Ectodermal cell (in vitro differentiated cells): ENCODE results near the gene RNF207. TPM values are rescaled to one million over a fixed set of nuclear protein-coding genes. Genes with fewer than 3 reads are reported as not detected.

Experiments
- H3K27ac ChIP-seq: 2 replicates; pipeline ENCODE4 v1.7.0; 2013; ENCODE audit warnings: mild to moderate bottlenecking, low read depth, low read length; ENCODE audit not compliant: insufficient read depth, poor library complexity, severe bottlenecking
- H3K27me3 ChIP-seq: 2 replicates; pipeline ENCODE4 v1.7.0; 2013; ENCODE audit warnings: mild to moderate bottlenecking, low read length; ENCODE audit not compliant: insufficient read depth, control insufficient read depth, poor library complexity, severe bottlenecking
- H3K36me3 ChIP-seq: one replicate; pipeline ENCODE4 v1.7.0; 2013; ENCODE audit warnings: low read length; ENCODE audit not compliant: control insufficient read depth, insufficient read depth
- H3K4me1 ChIP-seq: one replicate; pipeline ENCODE4 v1.7.0; 2013; ENCODE audit warnings: low read length; ENCODE audit not compliant: control insufficient read depth, insufficient read depth
- H3K4me3 ChIP-seq: 2 replicates; pipeline ENCODE4 v1.7.0; 2013; ENCODE audit warnings: low read depth, low read length, control low read depth; ENCODE audit not compliant: insufficient read depth
- H3K9me3 ChIP-seq: 2 replicates; pipeline ENCODE4 v1.7.0; 2013; ENCODE audit warnings: mild to moderate bottlenecking, low read length, moderate library complexity; ENCODE audit not compliant: control insufficient read depth
- WGBS, 2 experiments: methylation state at CpG; one replicate each; pipeline ENCODE4 v1.1.7; 2013; ENCODE audit warnings: missing lambda C conversion rate in 2 of 2; 5-methylcytosine and 5-hydroxymethylcytosine counted together
- polyA plus RNA-seq, 4 experiments: library from polyadenylated mRNA; stranded (reverse); fragments of 50-300 nt; gene quantifications; one replicate each; pipeline ENCODE4 v1.2.3, GENCODE V29; 2013

Gene RNF207, protein sequence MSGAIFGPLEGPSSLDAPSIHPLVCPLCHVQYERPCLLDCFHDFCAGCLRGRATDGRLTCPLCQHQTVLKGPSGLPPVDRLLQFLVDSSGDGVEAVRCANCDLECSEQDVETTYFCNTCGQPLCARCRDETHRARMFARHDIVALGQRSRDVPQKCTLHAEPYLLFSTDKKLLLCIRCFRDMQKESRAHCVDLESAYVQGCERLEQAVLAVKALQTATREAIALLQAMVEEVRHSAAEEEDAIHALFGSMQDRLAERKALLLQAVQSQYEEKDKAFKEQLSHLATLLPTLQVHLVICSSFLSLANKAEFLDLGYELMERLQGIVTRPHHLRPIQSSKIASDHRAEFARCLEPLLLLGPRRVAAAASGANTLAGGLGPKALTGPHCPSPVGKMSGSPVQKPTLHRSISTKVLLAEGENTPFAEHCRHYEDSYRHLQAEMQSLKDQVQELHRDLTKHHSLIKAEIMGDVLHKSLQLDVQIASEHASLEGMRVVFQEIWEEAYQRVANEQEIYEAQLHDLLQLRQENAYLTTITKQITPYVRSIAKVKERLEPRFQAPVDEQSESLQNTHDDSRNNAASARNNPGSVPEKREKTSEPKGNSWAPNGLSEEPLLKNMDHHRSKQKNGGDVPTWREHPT
- 3.7 TPM for polyA plus RNA-seq (2013, experiment 1 of 4)
- 5.1 TPM for polyA plus RNA-seq (2013, experiment 2 of 4)
- polyA plus RNA-seq (2013, experiment 3 of 4): 2.0 TPM
- polyA plus RNA-seq (2013, experiment 4 of 4): 4.0 TPM

DNA sequence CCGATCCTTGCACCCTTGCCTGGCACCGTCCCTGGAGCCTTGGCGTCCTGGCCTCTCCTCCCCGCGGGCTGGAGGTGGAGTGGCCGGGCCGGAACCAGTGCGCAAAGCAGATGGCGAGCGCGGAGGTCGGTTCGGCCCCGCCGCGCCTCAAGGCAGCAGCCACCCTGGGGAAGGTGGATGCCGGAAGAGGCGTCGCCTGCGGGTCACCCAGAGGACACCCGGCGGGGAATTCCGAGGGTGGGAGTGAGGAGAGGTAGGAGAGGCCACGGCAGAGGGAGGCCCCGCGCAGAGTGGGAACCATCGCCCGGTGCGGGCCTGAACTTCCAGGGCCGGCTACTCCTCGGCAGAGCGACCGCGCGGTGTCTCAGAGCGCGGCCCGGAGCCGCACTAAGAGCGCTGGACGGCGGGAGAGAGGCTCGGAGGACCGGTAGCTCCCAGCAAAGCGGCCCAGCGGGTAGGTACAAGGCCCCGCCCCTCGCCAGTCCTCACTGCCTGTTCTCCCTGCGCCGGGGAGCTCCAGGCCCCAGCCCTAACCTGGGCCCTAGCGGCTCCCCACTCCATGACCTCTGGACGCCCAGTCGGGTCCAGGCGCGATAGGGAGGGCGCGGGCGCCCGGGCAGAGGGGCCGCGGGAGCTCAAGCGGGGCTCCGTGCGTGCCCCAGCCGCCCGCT lies at the start of gene RNF207:
Gene RNF207 (plus strand): TSS at position 271 of the 671 bp plus-strand sequence. CDS start 417 bp downstream, outside the sequence.
- H3K36me3 ChIP-seq: no peaks in the 10 kb centered on the region
- H3K27ac ChIP-seq: peak within 1 kb of the TSS; percentile 80
- no peaks in the 10 kb centered on the region for H3K9me3 ChIP-seq
- H3K4me3 ChIP-seq: peak within 1 kb of the TSS; percentile 39
- peaks cover 12% of the 10 kb centered on the region for H3K4me1 ChIP-seq
- peaks cover 53% of the 10 kb centered on the region for H3K27me3 ChIP-seq
- WGBS, 2 experiments: 10 to 12% methylated on average over 66 of the region's 66 CpGs

DNA sequence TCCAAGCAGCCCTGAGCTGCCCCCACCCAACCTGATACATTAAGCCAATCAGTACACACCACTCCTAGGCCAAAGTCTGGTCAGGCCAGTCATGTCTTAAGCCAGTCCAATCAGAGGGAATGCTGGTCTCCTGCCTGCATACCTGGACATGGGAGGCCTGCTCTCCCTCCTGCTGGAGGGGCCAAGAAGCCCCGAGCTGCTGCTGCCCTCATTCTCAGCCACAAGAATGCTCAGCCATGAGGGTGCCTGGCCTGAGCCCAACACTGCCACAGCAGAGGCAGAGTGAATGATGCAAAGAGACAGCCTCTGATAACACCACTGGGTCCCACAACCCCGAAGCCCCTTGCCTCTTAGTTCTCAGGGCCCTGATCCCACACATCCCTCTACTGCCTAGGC lies 48.8 kb upstream of the RNF207 start:
- H3K27me3 ChIP-seq: no peaks in the 10 kb centered on the region
- no peak overlapping the region for H3K4me3 ChIP-seq
- H3K9me3 ChIP-seq: no peaks in the 10 kb centered on the region
- no peak overlapping the region for H3K27ac ChIP-seq
- H3K36me3 ChIP-seq: no peaks in the 10 kb centered on the region
- peaks cover 10% of the 10 kb centered on the region for H3K4me1 ChIP-seq
- 69 to 73% methylated on average over 2 of the region's 2 CpGs for WGBS, 2 experiments

DNA sequence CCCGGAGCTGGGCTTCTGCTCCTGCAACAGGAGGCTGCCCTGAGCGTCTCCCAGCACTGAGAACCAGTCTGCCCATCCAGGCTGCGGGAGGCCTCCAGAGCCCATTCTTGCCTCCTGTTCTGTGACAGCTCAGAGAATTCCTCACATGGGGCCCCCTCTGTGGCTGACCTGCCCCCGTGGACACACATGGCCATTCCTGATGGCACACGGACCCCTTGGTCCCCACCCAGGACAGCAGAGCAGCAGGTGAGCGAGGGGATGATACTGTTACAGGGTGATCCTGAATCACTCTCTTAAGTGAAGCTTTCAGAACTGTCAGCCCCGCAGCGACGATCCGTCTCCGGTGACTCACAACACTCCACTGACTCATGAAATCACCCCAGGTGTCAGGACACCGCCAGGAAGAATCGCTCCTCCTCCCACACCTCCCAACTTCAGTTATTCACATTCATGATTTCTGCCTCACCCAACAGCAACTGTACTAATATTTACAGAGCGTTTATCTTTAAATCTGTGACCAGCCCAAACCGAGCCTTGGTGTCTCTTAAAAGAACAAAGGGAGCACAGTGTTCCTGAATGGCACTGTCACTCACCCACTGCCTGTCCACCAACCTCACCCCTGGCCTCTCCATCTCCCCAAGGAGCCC lies 48.3 kb upstream of the RNF207 start:
- H3K27ac ChIP-seq: no peak overlapping the region
- H3K36me3 ChIP-seq: no peaks in the 10 kb centered on the region
- no peaks in the 10 kb centered on the region for H3K9me3 ChIP-seq
- H3K4me3 ChIP-seq: no peak overlapping the region
- WGBS, 2 experiments: 38 to 46% methylated on average over 15 of the region's 15 CpGs
- H3K4me1 ChIP-seq: peaks cover 10% of the 10 kb centered on the region
- H3K27me3 ChIP-seq: peaks cover 3% of the 10 kb centered on the region

DNA sequence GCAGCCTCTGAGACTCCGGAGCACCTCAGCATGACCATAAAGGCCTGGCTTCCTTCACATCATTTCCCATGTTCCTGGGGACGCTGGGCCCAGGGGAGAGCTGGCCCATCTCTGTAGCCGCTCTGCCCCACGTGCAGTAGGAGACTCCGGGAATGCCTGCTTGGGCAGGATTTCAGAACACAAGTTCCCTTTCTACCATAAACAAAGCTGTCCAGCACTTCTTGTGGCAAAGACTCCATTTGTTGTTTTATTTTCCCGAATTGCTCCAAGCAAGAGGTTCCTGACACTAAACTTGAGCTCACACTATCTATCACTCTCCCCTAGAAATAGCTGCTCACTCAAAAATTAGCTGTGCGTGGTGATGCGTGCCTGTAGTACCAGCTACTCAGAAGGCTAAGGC lies 47.7 kb upstream of the RNF207 start:
- Histone ChIP-seq H3K4me3 (no peak overlapping the region), H3K27ac (no peak overlapping the region), H3K27me3 (peaks cover 6% of the 10 kb centered on the region), H3K9me3 (no peaks in the 10 kb centered on the region), H3K36me3 (no peaks in the 10 kb centered on the region), H3K4me1 (peaks cover 10% of the 10 kb centered on the region)
- WGBS, 2 experiments: 67 to 75% methylated on average over 8 of the region's 8 CpGs

DNA sequence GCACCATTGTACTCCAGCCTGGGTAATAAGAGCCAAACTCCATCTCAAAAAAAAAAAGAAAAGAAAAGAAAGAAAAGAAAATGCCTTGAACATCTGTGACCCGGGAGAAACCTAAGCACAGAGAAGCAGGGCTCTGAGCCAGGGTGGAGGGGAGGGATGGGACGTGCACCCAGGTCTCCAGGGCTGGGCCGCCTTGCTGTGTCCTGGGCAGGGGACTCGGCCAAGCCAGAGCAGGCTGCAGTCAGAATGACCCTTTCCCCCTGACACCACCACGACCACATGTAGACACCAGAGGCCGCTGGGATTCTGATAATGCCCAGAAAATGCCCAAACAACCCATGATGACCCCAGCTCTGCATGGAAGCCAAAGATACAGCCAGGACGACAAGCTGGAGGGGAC lies 43.6 kb upstream of the RNF207 start:
- H3K9me3 ChIP-seq: no peaks in the 10 kb centered on the region
- WGBS, 2 experiments: 87 to 90% methylated on average over 7 of the region's 7 CpGs
- H3K36me3 ChIP-seq: no peaks in the 10 kb centered on the region
- H3K4me1 ChIP-seq: peaks cover 5% of the 10 kb centered on the region
- no peak overlapping the region for H3K4me3 ChIP-seq
- H3K27me3 ChIP-seq: peaks cover 6% of the 10 kb centered on the region
- no peak overlapping the region for H3K27ac ChIP-seq

DNA sequence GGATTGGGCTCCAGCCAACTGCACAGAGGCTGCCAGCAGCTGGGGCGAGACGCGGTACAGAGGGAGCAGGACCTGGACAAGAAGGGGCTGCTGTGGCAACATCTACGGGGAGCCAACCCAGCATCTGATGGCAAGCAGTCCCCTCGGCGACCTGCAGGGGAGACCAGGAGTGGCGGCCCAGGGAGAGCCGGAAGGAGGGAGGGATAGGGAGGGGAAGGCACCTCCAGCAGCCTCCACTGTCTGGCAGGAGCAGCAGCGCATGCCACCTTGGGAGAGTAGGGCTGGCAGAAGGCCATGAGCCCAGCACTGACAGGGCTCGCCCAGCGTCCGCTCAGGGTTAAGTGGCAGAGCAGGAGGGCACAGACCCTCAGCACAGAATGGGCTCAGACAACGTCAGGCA lies 43.1 kb upstream of the RNF207 start:
- H3K36me3 ChIP-seq: no peaks in the 10 kb centered on the region
- no peak overlapping the region for H3K4me3 ChIP-seq
- peaks cover 6% of the 10 kb centered on the region for H3K27me3 ChIP-seq
- no peaks in the 10 kb centered on the region for H3K9me3 ChIP-seq
- WGBS, 2 experiments: 71 to 75% methylated on average over 13 of the region's 13 CpGs
- peaks cover under 1% of the 10 kb centered on the region for H3K4me1 ChIP-seq
- H3K27ac ChIP-seq: no peak overlapping the region

DNA sequence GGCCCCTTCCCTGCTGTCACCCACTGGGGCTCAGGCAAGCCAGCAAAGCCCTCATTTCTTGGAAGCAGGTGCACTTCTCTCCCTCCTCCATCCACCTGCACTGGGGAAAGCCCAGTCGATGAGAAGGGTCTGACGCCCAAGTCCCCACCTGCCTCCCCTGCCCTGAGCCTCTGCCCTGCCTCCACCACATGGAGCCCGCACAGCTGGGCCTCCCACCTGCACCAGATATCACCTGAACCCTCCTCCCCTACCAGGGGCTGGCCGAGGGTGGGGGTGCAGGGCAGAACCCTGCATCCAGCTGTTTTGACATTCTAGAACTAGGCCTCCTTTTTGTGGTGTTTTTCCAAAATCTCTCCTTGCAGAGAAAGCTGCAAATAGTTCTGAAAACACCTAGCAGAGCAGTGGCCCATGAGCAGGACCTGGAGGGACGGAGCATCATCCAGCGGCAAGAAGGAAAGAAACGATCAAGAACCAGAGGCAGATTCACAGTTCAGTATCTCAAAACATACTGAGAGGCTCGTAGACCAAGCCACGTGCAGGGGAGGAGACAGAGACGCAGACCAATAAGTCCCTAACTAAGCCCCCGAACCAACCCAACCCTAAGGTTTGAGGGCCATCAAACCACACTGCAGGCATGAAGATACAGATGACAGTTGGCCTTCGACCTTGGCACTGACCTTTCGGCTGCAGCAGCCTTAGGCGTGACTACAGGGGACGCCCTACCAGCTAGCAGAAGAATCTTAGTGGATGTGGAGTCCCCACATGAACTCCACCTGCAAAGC lies 42.5 kb upstream of the RNF207 start:
- H3K4me3 ChIP-seq: no peak overlapping the region
- H3K27ac ChIP-seq: no peak overlapping the region
- no peaks in the 10 kb centered on the region for H3K36me3 ChIP-seq
- peaks cover 6% of the 10 kb centered on the region for H3K27me3 ChIP-seq
- H3K4me1 ChIP-seq: no peaks in the 10 kb centered on the region
- 92 to 93% methylated on average over 15 of the region's 15 CpGs for WGBS, 2 experiments
- H3K9me3 ChIP-seq: no peaks in the 10 kb centered on the region

DNA sequence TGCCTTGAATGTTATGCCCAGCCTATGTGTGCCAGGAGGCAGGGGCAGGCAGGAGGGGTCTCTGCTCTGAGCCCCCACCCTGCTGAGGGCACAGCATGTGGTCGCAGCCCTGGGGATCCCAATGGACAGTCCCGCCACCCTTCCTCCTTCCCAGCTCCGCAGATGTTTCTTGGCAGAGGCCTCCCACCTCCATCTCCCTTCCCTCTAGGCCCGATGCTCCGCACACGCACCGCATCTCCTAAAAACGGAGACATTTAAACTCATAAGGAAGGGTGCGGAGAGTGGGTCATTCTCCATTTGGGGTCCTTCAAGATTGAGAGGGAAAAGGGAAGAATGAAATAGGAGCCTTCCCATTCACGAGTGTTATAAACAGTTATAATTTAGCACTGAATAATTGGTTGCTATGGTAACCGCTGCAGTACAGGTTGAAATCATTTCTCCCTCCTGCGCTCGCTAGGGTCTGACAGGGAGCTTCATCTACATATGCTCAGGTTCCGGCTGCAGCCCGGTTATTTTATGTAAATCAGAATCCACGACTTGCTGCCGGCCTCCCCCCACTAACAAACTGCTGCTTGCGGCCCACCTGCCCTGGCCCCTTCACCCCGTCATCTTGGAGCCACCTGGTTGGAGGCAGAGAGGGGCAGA lies 41.8 kb upstream of the RNF207 start:
- H3K4me1 ChIP-seq: no peaks in the 10 kb centered on the region
- no peak overlapping the region for H3K4me3 ChIP-seq

DNA sequence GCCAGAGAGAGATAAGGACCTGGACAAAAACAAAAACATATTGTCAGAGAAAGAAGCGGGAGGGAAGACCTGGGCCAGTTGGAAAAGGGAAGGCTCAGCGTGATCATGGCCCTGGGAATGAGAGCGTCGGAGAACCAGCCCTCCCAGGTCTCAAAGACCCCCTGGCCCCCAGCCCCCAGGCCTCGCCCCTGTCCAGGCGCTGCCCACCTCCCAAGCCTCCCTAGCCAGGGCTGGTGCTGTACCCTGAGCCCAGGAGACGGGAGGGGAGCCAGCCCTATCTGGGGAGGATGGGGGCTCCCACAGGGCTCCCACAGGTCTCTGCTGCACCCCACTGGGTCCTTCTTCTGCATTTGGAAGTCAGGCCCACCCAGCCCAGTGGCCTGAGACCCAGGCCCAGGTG lies 40.9 kb upstream of the RNF207 start:
- H3K36me3 ChIP-seq: no peaks in the 10 kb centered on the region
- no peaks in the 10 kb centered on the region for H3K4me1 ChIP-seq
- H3K27me3 ChIP-seq: peaks cover 6% of the 10 kb centered on the region
- H3K9me3 ChIP-seq: no peaks in the 10 kb centered on the region
- WGBS, 2 experiments: 88 to 92% methylated on average over 7 of the region's 7 CpGs
- H3K27ac ChIP-seq: no peak overlapping the region
- no peak overlapping the region for H3K4me3 ChIP-seq

More for the DNA sequence above, 41.8 kb upstream of the RNF207 start:
- WGBS, 2 experiments: 84 to 86% methylated on average over 19 of the region's 19 CpGs
- Histone ChIP-seq H3K36me3 (no peaks in the 10 kb centered on the region), H3K9me3 (no peaks in the 10 kb centered on the region), H3K27ac (no peak overlapping the region), H3K27me3 (peaks cover 6% of the 10 kb centered on the region)
